Measurements from ENCODE around the gene PLA2G4C.

Gene PLA2G4C

GRCh38 chr19:48041877-48042580 is 68.6 kb downstream of the PLA2G4C start:
- no peak overlapping the region for H3K4me3 ChIP-seq (ENCODE audit: control insufficient read depth, low read depth, low read length)
- DNase-seq (ENCODE audit: low read depth): no peak
- no peak for TF ChIP-seq CTCF (conservative IDR thresholded peaks at IDR 0.05; ENCODE audit: control insufficient read depth, insufficient read depth, low read depth, low read length)

GRCh38 chr19:48036765-48037164 is 73.9 kb downstream of the PLA2G4C start:
- no peak for DNase-seq (ENCODE audit: low read depth)
- TF ChIP-seq CTCF (conservative IDR thresholded peaks at IDR 0.05; ENCODE audit: control insufficient read depth, insufficient read depth, low read depth, low read length): no peak
- H3K4me3 ChIP-seq (ENCODE audit: control insufficient read depth, low read depth, low read length): no peak overlapping the region

- no peak for DNase-seq (ENCODE audit: low read depth)
- TF ChIP-seq CTCF (conservative IDR thresholded peaks at IDR 0.05; ENCODE audit: control insufficient read depth, insufficient read depth, low read depth, low read length): no peak
Measured at GRCh38 chr19:48033604-48034003, 77.0 kb downstream of the PLA2G4C start.

GRCh38 chr19:48030073-48030472 is 80.5 kb downstream of the PLA2G4C start:
- no peak overlapping the region for H3K4me3 ChIP-seq (ENCODE audit: control insufficient read depth, low read depth, low read length)
- no peak for TF ChIP-seq CTCF (conservative IDR thresholded peaks at IDR 0.05; ENCODE audit: control insufficient read depth, insufficient read depth, low read depth, low read length)
- DNase-seq (ENCODE audit: low read depth): no peak

More at GRCh38 chr19:48033604-48034003, 77.0 kb downstream of the PLA2G4C start:
- no peak overlapping the region for H3K4me3 ChIP-seq (ENCODE audit: control insufficient read depth, low read depth, low read length)

GRCh38 chr19:48029431-48029830 is 81.2 kb downstream of the PLA2G4C start:
- no peak for DNase-seq (ENCODE audit: low read depth)
- no peak for TF ChIP-seq CTCF (conservative IDR thresholded peaks at IDR 0.05; ENCODE audit: control insufficient read depth, insufficient read depth, low read depth, low read length)

GRCh38 chr19:48025480-48025879 is 85.1 kb downstream of the PLA2G4C start:
- DNase-seq (ENCODE audit: low read depth): no peak
- no peak overlapping the region for H3K4me3 ChIP-seq (ENCODE audit: control insufficient read depth, low read depth, low read length)
- TF ChIP-seq CTCF (conservative IDR thresholded peaks at IDR 0.05; ENCODE audit: control insufficient read depth, insufficient read depth, low read depth, low read length): no peak

More at GRCh38 chr19:48029431-48029830, 81.2 kb downstream of the PLA2G4C start:
- H3K4me3 ChIP-seq (ENCODE audit: control insufficient read depth, low read depth, low read length): no peak overlapping the region

Measured in fibroblast of mammary gland (primary cell).